Activated T-cell treated with anti-CD3 and anti-CD28 coated beads, Interleukin-2, amount 50 U/mL, for 1 hour (primary cell): ENCODE results near the gene RNU1-2.
"Not testable (repeated sequence)": the region's sequence is repeated elsewhere in the genome, so short reads cannot be mapped to it uniquely, and the experiment has no call there.

Experiments used
- DNase-seq: peaks from one replicate; pipeline ENCODE4 v3.0.0-alpha.2; 2020

The RNU1-2 gene

DNA sequence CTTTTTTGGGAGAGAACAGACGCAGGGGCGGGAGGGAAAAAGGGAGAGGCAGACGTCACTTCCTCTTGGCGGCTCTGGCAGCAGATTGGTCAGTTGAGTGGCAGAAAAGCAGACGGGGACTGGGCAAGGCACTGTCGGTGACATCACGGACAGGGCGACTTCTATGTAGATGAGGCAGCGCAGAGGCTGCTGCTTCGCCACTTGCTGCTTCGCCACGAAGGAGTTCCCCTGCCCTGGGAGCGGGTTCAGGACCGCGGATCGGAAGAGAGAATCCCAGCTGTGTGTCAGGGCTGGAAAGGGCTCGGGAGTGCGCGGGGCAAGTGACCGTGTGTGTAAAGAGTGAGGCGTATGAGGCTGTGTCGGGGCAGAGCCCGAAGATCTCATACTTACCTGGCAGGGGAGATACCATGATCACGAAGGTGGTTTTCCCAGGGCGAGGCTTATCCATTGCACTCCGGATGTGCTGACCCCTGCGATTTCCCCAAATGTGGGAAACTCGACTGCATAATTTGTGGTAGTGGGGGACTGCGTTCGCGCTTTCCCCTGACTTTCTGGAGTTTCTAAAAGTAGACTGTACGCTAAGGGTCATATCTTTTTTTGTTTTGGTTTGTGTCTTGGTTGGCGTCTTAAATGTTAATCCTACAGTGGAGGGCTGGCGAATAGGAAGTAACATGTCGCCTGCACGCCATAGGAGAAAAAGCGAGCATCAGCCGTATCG, at the start of gene RNU1-2:
TSS of gene RNU1-2 (plus strand) at position 383 of the 718 bp plus-strand sequence.
- peak; percentile 91 for DNase-seq

DNA sequence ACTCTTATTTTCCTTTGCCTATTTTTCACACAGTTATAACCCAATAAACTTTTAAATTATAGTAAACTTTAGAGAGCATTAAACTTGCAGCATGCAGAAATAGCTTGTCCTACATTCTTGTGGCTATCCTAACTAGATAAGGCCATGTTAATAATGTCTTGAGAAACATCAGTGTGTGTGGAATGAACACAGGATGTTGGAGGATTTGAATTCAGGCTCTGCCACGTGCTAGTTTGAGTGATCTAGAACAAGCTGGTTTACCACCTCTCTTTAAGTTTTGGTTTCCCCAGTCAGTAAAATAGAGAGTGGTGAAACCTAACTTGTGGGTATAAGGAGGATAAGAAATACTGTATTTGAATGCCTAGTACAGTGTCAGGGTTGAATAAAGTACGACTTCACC, 39.6 kb upstream of the RNU1-2 start:
- not testable (repeated sequence) for DNase-seq

DNA sequence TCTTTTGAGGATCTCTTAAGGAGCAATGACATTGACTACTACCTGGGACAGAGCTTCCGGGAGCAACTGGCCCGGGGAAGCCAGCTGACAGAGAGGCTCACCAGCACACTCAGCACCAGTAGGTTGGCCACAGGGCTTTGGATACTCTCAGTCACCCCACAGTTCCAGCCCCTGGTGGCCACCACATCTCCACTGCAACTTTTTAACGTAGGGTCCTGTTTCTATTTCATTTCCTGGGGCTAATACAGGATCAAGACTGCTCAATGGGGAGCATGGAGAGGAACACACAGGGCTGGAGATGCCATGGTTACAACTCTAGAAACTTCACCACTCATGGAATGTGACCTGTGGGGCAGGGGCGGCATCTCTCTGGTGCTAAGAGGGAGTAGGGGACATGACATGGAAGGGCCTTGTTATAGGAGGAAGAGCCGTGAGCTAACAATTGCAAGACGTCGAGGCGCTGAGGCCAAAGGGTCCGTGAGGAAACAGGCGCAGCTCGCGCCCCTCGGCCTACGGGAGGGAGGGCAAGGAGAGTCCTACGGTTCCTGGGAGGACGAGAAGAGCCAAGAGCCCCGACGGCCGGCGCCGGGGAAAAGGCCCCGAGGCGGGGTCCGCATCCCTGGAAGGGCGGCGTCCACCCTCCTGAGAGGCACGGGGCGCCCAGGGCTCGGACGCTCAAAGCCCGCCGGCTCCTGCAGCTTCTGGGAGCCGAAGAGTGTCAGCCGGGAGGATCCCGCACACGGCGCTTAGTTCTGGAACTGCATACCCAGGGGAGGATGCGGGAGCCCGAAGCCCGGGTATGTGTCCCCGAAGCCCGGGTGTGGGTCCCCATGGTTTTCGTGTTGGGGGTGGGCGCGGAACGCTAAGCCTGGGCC, 36.4 kb upstream of the RNU1-2 start:
- DNase-seq, result not testable (repeated sequence)

DNA sequence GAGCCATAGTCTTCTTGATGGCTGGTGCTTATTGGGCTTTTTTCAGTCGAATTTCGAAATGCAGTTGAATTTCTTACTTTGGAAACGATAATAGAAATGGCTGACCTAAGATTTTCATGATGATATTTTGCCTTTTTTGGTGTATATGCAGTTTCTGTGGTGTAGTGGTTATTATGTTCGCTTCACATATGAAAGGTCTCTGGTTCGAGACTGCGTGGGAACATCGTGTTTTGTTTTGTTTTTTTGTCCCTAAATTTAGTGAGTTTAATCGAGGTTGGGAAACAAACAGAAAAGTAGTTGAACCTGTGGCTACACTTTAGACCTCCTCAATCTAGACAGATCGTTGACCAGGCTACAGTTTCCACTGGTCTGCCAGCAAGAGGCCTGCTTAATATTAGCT, 35.7 kb upstream of the RNU1-2 start:
- DNase-seq, result not testable (repeated sequence)

DNA sequence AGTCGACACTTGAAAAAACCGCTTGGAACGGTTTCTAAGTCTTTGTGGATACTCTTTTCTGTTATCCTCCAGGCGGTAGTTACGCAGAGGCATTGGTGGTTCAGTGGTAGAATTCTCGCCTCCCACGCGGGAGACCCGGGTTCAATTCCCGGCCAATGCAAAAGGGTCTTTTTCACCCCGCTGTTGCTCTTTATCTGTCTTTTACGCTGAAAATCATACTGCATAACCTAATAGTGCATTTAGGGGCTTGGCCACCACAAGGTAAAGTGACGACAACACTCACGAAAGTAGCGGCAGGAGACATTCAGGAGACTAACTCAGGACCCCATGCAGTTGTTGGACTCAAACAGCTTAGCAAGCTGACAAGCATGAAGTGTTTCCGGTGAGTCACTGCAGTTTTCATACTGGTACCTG, 33.9 kb upstream of the RNU1-2 start:
- not testable (repeated sequence) for DNase-seq

DNA sequence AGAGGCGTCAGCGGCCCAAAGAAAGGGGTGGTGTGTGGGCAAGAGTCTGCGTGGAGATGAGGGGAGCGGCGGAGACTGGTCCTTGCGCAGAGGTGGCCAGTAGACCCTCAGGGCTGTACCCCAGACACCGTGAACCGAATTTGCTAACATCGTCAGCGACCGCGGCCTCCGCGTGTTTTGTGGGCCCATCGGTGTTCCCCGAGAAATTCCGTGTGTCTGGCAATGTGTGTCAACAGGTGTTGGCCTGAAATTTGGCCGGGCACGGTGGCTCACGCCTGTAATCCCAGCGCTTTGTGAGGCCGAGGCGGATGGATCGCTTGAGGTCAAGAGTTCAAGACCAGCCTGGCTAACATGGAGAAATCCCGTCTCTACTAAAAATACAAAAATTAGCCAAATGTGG, 33.4 kb upstream of the RNU1-2 start:
- not testable (repeated sequence) for DNase-seq

DNA sequence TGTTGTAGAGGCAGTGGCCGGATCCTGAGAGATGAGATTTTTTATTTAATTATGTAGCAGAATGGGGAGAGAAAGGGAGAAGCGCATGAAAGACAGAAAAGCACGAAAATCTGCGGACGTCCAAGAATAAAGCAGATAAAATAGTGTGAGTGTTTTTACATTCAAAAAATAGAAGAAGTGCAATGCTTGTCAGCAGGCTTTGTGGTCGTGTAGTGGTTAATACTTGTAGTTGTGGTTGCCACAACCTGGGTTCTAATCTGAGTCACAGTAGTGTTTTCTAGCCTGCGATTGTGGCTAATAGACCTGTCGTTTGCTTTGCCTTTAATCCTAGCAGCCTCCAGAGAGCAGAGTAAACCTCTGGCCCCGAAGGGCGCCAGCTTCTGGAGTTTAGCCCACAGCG, 32.8 kb upstream of the RNU1-2 start:
- DNase-seq, result not testable (repeated sequence)

DNA sequence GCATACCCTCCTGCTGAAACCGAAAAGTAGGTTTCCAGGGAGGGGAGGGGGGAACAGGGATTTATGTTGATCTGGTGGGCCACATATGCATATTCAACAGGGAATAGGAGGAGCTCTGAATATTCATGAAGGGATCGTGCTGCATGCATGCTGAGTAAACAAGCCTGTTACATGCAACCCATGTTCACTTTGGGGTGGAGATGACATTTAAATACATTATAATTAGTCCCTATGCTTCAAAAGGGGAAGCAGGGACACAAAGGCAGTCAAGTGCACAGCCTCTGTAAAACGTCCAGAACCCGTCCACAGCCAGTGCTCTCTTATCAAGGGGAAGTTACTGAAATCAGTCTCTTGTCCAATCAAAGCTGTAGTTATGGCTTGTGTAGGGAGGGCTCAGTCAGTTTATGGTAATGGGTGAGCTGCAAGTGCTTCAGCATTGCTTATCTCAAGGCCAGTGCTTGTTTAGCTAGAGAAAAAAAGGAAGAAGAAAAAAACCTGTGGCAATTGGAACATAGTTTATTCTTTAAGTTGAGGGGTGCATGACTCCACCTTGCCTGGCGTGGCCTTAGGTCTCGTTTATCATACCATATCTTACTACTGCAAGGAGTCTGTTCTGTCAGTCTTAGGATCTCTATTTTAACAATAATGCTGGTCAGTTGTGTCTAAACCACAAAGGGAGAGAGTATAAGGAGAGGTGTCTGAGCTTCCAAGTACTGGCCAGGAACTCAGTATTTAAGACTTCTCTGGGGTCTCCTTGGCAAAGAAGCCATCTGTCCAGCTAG, 28.7 kb upstream of the RNU1-2 start:
- not testable (repeated sequence) for DNase-seq

DNA sequence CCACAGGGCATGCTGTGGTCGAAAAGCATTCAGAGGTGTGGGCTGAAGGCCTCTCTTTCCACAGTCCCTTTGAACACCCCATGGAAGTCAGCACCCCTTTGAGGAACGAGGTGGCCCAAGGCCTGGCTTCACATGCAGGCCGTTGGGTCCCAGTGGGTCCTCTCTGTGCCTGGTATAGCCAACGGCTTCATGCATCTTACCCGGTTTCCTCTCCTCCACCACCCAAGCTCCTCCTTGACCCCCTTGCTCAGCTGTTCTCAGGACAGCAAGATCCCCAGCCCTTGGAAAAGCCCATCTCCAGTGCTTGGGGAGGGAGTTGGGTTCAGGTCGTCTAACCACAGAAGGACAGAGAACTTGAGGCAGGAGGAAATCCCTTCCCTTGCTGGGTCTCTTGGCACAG, 27.0 kb upstream of the RNU1-2 start:
- DNase-seq, result not testable (repeated sequence)

DNA sequence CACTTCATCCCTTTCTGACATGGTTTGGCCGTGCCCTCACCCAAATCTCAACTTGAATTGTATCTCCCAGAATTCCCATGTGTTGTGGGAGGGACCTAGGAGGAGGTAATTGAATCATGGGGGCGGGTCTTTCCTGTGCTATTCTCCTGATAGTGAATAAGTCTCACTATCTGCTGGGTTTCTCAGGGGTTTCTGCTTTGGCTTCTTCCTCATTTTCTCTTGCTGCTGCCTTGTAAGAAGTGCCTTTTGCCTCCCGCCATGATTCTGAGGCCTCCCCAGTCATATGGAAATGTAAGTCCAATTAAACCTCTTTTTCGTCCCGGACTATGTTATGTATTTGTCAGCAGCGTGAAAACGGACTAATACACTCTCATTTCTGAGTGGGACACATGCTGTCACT, 25.8 kb upstream of the RNU1-2 start:
- DNase-seq, result not testable (repeated sequence)

DNA sequence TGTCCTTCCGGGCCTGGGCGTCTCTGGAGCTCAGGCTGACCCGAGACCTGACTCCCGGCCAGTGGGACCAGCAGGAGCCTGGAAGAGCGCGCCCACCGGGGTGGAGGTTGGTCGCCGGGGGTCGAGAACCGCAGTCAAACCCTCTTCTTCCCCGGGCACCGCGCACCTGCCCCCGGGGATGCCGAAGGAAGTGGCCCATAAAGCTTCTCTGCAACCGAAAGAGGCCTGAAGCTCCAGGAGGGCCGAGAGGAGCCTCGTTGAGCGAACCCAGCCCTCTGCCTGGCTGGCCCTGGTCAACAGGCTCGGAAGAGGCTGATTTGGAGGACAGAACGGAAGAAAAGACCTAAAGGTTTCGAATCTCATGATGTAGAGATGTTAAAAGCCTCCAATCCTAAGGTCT, 24.6 kb upstream of the RNU1-2 start:
- DNase-seq, result not testable (repeated sequence)

DNA sequence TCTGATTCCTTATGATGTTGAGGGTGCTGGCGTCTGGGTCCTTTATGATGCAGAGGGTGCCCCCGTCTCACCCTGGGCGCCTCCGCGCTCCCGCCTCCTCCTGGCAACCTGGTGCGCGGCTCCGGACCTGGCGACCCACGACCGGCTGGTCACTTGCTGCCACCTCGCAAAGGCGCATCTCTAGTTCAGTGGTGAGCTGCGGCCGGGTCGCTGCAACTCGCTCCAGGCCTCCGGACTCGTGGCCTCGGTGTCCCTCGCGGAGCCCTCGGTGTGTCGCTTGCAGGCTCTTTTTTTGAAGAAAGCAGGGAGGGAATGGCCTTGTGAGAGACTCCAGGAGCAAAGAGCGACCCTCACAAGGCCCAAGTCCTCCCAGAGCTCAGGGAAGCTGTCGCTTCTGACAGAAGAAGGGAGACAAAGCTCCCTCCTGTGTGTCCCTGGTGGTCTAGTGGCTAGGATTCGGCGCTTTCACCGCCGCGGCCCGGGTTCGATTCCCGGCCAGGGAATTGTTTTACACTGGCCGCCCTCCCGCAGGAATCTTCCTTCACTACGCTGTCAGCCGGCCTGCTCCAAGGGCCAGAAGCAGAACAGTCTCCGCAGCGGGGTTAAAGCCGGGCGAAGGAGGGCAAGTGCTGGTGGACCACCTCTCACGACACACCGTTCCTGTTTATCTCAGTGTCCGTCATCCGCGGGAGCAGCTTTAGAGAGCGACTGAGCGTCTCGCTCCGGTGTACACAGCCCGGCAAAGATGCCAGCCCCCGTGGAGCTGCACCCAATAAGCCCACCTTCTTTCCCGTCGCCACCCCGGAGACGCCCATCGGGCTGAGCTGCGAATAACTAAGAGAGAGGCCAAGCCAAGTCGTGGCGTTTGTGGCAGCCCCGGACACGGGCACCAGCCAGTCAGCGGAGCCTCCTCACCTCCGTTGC, 23.4 kb upstream of the RNU1-2 start:
- peak; percentile 52 for DNase-seq

DNA sequence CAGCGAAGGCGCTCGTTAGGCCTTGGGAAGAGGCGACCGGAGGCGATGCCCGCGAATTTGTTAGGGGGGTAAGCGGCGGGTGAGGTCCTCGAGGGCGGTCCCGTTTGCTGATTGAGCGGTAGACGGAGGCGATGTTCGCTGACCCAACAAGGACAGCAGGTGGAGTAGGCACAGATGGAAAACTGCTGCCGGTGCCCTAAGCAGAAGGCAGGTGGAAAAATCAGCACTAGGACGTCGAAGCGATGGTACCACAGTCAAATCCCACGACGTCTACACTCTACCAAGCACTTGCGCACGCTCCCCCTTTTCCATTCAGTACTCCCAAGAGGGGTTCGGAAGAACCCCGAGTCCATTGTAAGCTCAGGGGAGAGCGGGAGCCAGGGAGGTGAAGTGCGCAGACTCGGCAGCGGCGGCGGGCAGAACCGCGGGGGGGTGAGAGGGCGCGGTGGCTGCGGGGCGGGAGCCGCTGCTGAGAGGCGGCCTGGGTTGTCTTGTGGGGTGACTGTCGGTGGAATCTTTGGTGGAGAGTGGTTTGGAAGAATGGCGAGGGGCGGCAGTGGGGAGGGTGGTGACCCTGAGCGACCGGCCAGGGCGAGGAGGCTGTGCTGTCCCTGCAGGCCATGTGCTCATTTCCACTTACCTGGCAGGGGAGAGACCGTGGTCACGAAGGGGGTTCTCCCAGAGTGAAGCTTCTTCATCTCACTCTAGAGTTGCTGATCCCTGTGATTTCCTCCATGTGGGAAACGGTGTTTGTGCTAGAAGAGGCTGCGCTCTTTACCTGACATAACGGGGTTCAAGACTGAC, 22.5 kb upstream of the RNU1-2 start:
- DNase-seq, result peak; percentile 74

DNA sequence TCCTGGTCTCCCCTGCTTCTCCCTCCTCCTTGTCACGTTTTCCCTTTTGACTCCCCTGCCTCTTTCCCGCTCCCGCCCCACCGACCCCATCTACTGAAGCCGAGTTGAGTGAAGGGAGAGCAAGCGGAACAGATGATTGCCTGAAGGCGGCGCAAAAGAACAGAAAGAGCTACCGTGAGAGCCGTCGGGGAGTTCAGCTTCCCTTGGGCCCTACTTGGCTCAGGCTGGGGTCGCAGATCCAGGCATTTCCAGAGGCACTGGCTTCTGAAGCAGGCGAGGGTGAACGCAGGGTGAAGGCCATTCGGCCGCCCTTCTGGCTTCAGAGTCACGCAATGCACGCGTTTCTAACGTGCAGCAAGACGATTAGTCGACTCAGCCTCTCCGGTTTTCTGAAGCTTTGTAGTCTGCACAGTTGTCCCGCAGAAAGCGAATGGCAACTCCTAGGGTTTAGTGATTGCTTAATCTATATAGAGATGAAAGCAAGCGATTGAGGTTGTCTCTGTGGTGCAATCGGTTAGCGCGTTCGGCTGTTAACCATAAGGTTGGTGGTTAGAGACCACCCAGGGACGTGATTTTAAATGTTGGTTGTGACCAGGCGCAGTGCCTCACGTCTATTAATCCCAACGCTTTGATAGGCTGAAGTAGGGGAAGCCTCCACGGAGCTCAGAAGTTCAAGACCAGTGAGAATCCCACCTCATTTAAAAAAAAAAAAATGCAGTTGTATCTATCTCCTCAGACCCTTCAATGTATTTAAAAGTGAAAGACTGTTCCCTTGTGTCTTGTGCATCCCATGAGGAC, 20.6 kb upstream of the RNU1-2 start:
- DNase-seq, result not testable (repeated sequence)

DNA sequence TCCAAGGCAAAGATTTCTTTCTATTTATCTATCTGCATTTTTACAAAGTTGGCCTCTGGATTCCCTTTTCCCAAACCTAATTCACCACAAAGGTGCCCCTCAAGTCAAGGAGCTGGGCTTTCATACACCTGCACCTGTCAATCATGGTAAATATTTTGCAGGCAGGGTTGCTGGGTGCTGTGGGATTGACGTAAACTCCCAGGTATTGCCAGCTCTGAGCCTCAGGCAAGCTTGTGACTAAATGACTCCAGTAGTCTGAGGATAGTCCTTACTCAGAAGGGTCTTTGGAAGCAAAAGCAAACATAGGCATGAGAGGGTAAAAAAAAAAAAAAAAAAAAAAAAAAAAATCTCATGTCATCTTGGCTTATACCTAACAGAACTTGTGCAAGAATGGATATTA, 14.0 kb upstream of the RNU1-2 start:
- DNase-seq, result not testable (repeated sequence)

DNA sequence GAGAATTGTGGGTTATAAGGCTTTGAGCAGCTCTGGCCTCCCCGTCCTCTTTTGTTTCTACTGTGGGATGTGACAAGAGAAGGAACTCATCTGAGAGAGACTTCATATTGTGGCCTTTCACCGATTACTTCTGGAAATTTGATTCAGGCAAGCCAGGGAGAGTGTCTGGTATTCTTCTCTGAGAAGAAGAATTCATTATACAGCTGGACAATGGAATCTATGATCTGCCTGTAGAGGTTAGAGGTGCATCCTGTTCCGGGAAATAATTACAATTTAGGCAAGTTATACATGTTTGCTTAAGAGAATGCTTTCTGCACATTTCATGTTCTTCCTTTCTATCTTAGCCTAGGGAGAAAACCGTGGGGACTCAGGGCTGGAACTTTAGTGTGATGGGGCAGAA, 12.8 kb upstream of the RNU1-2 start:
- no peak for DNase-seq

DNA sequence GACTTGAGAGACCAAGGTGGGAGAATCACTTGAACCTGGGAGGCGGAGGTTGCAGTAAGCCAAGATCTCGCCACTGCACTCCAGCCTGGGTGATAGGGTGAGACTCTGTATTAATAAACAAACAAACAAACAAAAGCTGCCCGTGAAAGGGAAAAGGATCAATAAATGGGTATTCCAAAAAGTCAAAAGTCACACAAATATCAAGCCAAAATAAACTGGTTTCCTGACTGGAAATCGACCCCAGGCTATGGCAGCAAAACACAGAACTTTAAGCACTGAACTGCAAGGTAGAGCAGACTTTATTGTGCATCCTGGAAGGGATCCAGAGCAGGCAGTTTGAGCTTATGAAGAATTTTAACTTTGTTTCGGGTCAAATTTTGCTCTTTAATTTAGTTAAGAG, 11.3 kb upstream of the RNU1-2 start:
- DNase-seq, result not testable (repeated sequence)

DNA sequence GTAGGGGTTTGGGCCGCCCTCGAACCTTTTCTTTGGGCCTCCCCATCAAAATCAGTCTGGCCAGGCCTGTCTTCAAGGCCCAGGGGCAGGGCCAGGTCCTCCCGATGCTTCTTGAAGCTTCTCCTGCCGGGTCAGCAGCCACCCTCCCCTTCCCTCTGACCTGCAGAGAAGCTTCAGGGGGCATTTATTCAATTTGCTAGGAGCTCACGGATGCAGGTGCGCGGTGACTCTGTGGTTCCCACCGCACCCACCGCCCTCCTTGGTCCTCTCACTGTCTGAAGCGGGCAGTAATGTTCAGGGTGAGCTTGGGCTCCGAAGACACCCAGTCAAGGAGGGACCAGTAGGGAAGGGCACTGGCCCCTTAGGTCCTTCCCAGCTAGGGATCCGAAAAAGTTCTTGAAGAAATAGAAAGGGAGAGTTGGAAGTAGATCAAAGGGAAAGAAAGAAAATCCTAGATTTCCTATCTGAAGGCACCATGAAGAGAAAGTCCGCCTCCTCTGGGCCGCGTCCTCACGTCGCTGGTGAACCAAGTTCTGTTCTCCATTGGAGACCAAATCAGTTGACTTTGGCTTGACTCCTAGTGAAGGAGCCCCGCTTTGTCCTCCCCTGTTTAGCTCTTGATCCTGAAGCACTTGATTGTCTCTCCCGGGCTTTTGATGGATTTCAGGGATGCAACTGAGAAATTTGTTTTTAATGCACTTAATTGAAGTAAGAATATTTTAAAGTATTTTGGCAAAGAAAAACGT, 8.7 kb upstream of the RNU1-2 start:
- no peak for DNase-seq
